ENCODE measurements around the gene LENG9. TPM values are rescaled to one million over a fixed set of nuclear protein-coding genes. Genes with fewer than 3 reads are reported as not detected.

The LENG9 gene
- total RNA-seq, 1 experiment from 2014 or later, result 5.1 TPM

GRCh38 chr19:54481326-54481930, 17.9 kb upstream of the LENG9 start:
- Histone ChIP-seq H3K27ac (ENCODE audit: low read length) (no peak overlapping the region), H3K4me3 (ENCODE audit: low read depth in 2 of 2, low read length in 2 of 2) (peak overlapping the region in 1 of 2 experiments; percentile 21; a peak in 1 of 4 replicates), H3K36me3 (ENCODE audit: control insufficient read depth, insufficient read depth, low read length) (no peaks in the 10 kb centered on the region), H3K4me1 (ENCODE audit: control insufficient read depth, insufficient read depth, low read length) (no peaks in the 10 kb centered on the region), H3K27me3 (ENCODE audit: control insufficient read depth, insufficient read depth, low read length) (no peaks in the 10 kb centered on the region), H3K9me3 (ENCODE audit: control insufficient read depth, insufficient read depth, low read depth, low read length) (no peaks in the 10 kb centered on the region)
- intact Hi-C loops (cut with micrococcal nuclease; ENCODE audit: unreplicated experiment) (loop anchor here (5.0 to 10.0 kb wide), 2 partner anchors 73 to 196 kb away; no protein-coding TSS in a partner anchor), in situ Hi-C loops (cut with HindIII; ENCODE audit: low pct_unique_long_range_greater_than_20kb, low sequenced_read_pairs) (no loop called here)
- POLR2A ChIA-PET, result interaction anchor here (0.7 kb wide), 1 partner anchor 174 kb away, joined by 14 read pairs; no protein-coding TSS in a partner anchor
- ATAC-seq (peak; percentile 65), DNase-seq (ENCODE audit: low read depth, low spot score) (no peak)
- TF ChIP-seq CTCF (IDR thresholded peaks at IDR 0.05) (peak; percentile 94), SIN3A (IDR thresholded peaks at IDR 0.05; ENCODE audit: borderline replicate concordance, insufficient read depth, low read depth, low read length) (no peak), POLR2AphosphoS5 (IDR thresholded peaks at IDR 0.05; ENCODE audit: low read depth, low read length) (no peak), TCF7L2 (IDR thresholded peaks at IDR 0.05; ENCODE audit: low read depth, low read length) (no peak)
- TF ChIP-seq, protein P1, sequence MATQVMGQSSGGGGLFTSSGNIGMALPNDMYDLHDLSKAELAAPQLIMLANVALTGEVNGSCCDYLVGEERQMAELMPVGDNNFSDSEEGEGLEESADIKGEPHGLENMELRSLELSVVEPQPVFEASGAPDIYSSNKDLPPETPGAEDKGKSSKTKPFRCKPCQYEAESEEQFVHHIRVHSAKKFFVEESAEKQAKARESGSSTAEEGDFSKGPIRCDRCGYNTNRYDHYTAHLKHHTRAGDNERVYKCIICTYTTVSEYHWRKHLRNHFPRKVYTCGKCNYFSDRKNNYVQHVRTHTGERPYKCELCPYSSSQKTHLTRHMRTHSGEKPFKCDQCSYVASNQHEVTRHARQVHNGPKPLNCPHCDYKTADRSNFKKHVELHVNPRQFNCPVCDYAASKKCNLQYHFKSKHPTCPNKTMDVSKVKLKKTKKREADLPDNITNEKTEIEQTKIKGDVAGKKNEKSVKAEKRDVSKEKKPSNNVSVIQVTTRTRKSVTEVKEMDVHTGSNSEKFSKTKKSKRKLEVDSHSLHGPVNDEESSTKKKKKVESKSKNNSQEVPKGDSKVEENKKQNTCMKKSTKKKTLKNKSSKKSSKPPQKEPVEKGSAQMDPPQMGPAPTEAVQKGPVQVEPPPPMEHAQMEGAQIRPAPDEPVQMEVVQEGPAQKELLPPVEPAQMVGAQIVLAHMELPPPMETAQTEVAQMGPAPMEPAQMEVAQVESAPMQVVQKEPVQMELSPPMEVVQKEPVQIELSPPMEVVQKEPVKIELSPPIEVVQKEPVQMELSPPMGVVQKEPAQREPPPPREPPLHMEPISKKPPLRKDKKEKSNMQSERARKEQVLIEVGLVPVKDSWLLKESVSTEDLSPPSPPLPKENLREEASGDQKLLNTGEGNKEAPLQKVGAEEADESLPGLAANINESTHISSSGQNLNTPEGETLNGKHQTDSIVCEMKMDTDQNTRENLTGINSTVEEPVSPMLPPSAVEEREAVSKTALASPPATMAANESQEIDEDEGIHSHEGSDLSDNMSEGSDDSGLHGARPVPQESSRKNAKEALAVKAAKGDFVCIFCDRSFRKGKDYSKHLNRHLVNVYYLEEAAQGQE (IDR thresholded peaks at IDR 0.05; ENCODE audit: insufficient read depth in 1 of 2, low read depth in 2 of 2, low read length in 1 of 2), result no peak
- CTCF ChIA-PET, result interaction anchor here (0.6 to 1.1 kb wide), 6 partner anchors 22 to 562 kb away, joined by 3 to 13 read pairs (median 6); no protein-coding TSS in a partner anchor
- BruUV-seq (replicated peaks), result no TSS peak

- ChIA-PET CTCF (interaction anchor here (1.2 kb wide), 1 partner anchor 194 kb away, joined by 5 read pairs; no protein-coding TSS in a partner anchor), POLR2A (no interaction called here)
- H3K4me3 ChIP-seq (ENCODE audit: low read depth in 2 of 2, low read length in 2 of 2), result no peak overlapping the region
- H3K27me3 ChIP-seq (ENCODE audit: control insufficient read depth, insufficient read depth, low read length), result no peaks in the 10 kb centered on the region
- H3K36me3 ChIP-seq (ENCODE audit: control insufficient read depth, insufficient read depth, low read length), result no peaks in the 10 kb centered on the region
- no peak overlapping the region for H3K27ac ChIP-seq (ENCODE audit: low read length)
- ATAC-seq (no peak), DNase-seq (ENCODE audit: low read depth, low spot score) (no peak)
- H3K9me3 ChIP-seq (ENCODE audit: control insufficient read depth, insufficient read depth, low read depth, low read length), result no peaks in the 10 kb centered on the region
- TF ChIP-seq TCF7L2 (IDR thresholded peaks at IDR 0.05; ENCODE audit: low read depth, low read length) (no peak), SIN3A (IDR thresholded peaks at IDR 0.05; ENCODE audit: borderline replicate concordance, insufficient read depth, low read depth, low read length) (no peak), POLR2AphosphoS5 (IDR thresholded peaks at IDR 0.05; ENCODE audit: low read depth, low read length) (no peak), CTCF (IDR thresholded peaks at IDR 0.05) (no peak)
- TF ChIP-seq, protein P1 (IDR thresholded peaks at IDR 0.05; ENCODE audit: insufficient read depth in 1 of 2, low read depth in 2 of 2, low read length in 1 of 2), result no peak
- no peaks in the 10 kb centered on the region for H3K4me1 ChIP-seq (ENCODE audit: control insufficient read depth, insufficient read depth, low read length)
- BruUV-seq (replicated peaks), result no TSS peak
- in situ Hi-C loops (cut with HindIII; ENCODE audit: low pct_unique_long_range_greater_than_20kb, low sequenced_read_pairs), result no loop called here
- intact Hi-C loops (cut with micrococcal nuclease; ENCODE audit: unreplicated experiment), result loop anchor here (5.0 to 10.0 kb wide), 2 partner anchors 75 to 197 kb away; no protein-coding TSS in a partner anchor
Measured at GRCh38 chr19:54480051-54480450, 16.5 kb upstream of the LENG9 start.

All from Panc1 (cell line).